ENCODE data around the gene FAM169A.
"Not testable (repeated sequence)": the region's sequence is repeated elsewhere in the genome, so short reads cannot be mapped to it uniquely, and the experiment has no call there.

DNA sequence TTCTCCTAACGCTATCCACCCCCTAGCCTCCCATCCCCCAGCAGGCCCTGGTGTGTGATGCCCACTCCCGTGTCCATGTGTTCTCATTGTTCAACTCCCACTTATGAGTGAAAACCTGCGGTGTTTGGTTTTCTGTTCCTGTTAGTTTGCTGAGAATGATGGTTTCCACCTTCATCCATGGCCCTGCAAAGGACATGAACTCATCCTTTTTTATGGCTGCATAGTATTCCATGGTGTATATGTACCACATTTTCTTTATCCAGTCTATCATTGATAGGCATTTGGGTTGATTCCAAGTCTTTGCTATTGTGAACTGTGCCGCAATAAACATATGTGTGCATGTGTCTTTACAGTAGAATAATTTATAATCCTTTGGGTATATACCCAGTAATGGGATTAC is 38.5 kb upstream of the FAM169A start:
- TF ChIP-seq, protein P1, sequence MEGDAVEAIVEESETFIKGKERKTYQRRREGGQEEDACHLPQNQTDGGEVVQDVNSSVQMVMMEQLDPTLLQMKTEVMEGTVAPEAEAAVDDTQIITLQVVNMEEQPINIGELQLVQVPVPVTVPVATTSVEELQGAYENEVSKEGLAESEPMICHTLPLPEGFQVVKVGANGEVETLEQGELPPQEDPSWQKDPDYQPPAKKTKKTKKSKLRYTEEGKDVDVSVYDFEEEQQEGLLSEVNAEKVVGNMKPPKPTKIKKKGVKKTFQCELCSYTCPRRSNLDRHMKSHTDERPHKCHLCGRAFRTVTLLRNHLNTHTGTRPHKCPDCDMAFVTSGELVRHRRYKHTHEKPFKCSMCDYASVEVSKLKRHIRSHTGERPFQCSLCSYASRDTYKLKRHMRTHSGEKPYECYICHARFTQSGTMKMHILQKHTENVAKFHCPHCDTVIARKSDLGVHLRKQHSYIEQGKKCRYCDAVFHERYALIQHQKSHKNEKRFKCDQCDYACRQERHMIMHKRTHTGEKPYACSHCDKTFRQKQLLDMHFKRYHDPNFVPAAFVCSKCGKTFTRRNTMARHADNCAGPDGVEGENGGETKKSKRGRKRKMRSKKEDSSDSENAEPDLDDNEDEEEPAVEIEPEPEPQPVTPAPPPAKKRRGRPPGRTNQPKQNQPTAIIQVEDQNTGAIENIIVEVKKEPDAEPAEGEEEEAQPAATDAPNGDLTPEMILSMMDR (IDR thresholded peaks at IDR 0.05): not testable (repeated sequence)
- TF ChIP-seq EP300 (IDR thresholded peaks at IDR 0.05): not testable (repeated sequence)

Data from ovary (tissue), 3 donors.